ENCODE measurements around the gene PPIP5K2.

DNA sequence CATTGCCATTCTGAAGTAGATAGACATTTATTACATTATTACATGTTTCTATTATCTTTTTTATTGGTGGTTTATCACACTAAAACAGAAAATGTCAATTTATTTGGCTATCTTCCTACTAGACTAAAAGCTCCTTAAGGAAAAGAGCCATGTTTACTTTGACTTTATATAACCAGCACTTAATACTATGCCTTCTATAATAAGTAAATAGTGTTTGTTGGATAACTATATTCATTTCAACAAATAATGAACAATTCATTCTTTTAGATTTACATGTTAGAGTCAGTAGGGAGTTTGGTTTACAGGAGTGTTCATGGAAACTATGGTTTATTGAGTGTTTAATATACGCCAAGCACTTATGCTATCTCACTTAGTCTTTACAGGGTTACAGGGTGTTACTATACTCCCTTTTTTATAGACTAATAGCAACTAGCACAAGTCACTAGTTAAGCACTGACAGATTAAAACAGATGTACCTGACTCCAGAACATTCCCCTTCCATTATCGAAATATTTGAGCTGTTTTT is 7.3 kb downstream of the PPIP5K2 start:
- TF ChIP-seq, protein P1, sequence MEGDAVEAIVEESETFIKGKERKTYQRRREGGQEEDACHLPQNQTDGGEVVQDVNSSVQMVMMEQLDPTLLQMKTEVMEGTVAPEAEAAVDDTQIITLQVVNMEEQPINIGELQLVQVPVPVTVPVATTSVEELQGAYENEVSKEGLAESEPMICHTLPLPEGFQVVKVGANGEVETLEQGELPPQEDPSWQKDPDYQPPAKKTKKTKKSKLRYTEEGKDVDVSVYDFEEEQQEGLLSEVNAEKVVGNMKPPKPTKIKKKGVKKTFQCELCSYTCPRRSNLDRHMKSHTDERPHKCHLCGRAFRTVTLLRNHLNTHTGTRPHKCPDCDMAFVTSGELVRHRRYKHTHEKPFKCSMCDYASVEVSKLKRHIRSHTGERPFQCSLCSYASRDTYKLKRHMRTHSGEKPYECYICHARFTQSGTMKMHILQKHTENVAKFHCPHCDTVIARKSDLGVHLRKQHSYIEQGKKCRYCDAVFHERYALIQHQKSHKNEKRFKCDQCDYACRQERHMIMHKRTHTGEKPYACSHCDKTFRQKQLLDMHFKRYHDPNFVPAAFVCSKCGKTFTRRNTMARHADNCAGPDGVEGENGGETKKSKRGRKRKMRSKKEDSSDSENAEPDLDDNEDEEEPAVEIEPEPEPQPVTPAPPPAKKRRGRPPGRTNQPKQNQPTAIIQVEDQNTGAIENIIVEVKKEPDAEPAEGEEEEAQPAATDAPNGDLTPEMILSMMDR (IDR thresholded peaks at IDR 0.05), result no peak
- no peak for TF ChIP-seq POLR2A (IDR thresholded peaks at IDR 0.05)
